ENCODE data around the gene RNASE4.
"Not testable (repeated sequence)": the region's sequence is repeated elsewhere in the genome, so short reads cannot be mapped to it uniquely, and the experiment has no call there.

DNA sequence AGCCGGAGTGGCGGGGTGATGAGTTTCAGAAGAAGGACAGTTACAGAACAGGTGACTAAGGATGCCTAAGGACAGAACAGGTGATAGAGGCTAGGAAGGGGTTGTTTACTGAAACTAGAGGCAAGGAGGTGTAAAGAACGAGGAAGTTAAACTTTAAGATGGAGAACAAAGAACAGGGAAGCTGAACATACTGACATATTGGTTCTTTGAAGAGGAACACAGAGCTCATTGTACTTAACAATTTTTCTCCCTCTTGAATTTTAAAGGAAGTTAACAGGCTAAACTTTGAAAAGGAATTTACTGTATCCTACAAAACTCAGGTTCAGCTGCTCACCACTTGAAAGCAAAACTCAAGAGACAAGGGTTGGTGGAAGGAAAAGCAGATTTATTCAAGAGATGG is 41.8 kb downstream of the RNASE4 start:
- TF ChIP-seq, protein P1, sequence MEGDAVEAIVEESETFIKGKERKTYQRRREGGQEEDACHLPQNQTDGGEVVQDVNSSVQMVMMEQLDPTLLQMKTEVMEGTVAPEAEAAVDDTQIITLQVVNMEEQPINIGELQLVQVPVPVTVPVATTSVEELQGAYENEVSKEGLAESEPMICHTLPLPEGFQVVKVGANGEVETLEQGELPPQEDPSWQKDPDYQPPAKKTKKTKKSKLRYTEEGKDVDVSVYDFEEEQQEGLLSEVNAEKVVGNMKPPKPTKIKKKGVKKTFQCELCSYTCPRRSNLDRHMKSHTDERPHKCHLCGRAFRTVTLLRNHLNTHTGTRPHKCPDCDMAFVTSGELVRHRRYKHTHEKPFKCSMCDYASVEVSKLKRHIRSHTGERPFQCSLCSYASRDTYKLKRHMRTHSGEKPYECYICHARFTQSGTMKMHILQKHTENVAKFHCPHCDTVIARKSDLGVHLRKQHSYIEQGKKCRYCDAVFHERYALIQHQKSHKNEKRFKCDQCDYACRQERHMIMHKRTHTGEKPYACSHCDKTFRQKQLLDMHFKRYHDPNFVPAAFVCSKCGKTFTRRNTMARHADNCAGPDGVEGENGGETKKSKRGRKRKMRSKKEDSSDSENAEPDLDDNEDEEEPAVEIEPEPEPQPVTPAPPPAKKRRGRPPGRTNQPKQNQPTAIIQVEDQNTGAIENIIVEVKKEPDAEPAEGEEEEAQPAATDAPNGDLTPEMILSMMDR (conservative IDR thresholded peaks at IDR 0.05; ENCODE audit: low read depth, low read length) = not testable (repeated sequence)
- not testable (repeated sequence) for TF ChIP-seq EZH2phosphoT487 (IDR thresholded peaks at IDR 0.05; ENCODE audit: borderline replicate concordance, low read length)

Data from PC-3 (cell line).